ENCODE data around the gene SLC6A18.

GRCh38 chr5:1212271-1212670, 12.9 kb upstream of the SLC6A18 start:
- TF ChIP-seq POLR2A (IDR thresholded peaks at IDR 0.05), result no peak
- no peak for TF ChIP-seq CTCF (IDR thresholded peaks at IDR 0.05)

Data from esophagus squamous epithelium (tissue), 4 donors.